Midbrain (tissue), 1 donor: Measurements from ENCODE around the gene XAB2.
A peak's percentile ranks its signal among the peaks of the same experiment; 100 is the strongest.

Experiments used
- DNase-seq: peaks from one replicate; lab custom pipeline; 2025; lab: John Stamatoyannopoulos, UW

XAB2 gene

DNA sequence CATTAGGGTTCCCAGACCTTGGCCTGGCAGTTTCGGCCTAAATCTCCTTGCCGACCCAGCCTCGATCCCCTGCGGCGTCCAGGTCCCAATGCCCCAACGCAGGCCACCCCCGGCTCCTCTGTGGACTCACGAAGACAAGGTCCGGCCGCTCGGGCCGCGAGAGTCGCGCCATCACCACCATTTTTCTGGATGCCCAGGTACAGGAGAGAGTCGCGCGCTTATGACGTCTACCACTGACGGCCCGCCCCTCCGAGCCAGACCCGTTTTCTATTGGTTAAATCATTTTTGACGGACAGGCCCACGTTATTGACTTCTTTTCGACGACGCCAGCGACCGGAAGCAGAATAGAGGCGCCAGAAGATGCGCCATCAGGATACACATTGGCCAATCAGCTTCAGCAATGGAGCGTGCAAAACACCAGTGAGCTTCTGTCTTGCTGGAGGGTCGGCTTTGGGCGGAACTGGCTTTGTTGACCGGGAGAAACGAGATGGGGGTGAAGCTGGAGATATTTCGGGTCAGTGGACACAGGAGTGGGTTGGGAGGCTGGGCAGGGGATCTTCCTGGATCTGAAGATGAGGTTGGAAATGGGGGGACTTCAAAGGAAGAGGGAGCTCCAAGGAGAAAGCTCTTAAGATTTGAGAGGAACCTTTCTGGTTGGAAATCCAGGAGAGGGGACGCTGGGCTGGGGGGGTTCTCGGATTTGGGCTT is at the start of gene XAB2, which contains the start of gene PET100:
Gene XAB2 (minus strand): TSS at position 199 of the 708 bp plus-strand sequence. CDS start 18 bp downstream, at position 181.
Gene PET100 (plus strand): TSS at position 447 of the 708 bp plus-strand sequence. CDS start 41 bp downstream, at position 488.
- peak; percentile 99 for DNase-seq

- no peak for DNase-seq
Observed at GRCh38 chr19:7677669-7678311, 48.4 kb upstream of the XAB2 start.

DNA sequence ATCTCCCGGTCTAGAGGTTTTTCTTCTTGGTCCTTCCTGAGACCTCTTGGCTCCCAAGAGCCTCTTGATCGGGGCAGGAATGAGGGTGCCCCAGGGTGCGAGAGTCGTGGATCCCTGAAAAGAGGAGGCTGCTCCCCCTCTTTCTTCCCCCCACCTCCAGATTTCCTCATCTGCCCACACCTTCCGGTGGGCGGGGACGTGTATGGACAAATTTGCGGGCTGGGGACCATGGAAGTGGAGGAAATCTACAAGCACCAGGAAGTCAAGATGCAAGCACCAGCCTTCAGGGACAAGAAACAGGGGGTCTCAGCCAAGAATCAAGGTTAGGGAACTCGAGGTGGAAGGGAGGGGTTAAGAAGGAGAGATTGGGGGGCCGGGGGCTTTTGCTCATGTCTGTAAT is 47.5 kb upstream of the XAB2 start, which contains the start of gene MCEMP1:
Gene MCEMP1 (plus strand): TSS at position 237 of the 400 bp plus-strand sequence. CDS start 31 bp downstream, at position 268.
- DNase-seq = no peak

GRCh38 chr19:7676376-7676775 is 47.0 kb upstream of the XAB2 start:
- DNase-seq = no peak

- DNase-seq = no peak
Observed at GRCh38 chr19:7674010-7675005, 45.0 kb upstream of the XAB2 start.

DNA sequence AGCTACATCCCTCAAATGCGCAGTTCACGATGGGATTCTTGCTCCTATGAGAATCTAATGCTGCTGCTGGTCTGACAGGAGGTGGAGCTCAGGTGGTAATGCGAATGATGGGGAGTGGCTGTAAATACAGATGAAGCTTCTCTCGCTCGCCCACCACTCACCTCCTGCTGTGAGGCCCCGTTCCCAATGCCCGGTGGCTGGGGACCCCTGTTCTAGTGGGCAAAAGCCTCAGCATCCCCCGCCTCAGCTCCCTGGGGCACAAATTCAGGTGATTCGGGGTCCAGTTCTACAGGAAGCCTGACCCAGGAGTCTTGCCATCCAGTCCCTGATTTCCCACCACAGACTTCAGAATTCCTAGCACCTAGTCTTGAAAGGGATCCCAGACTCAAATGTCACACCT is 43.2 kb upstream of the XAB2 start:
- no peak for DNase-seq

GRCh38 chr19:7670790-7671189 is 41.4 kb upstream of the XAB2 start:
- DNase-seq = no peak

- no peak for DNase-seq
Observed at GRCh38 chr19:7670150-7670783, 40.9 kb upstream of the XAB2 start.

DNA sequence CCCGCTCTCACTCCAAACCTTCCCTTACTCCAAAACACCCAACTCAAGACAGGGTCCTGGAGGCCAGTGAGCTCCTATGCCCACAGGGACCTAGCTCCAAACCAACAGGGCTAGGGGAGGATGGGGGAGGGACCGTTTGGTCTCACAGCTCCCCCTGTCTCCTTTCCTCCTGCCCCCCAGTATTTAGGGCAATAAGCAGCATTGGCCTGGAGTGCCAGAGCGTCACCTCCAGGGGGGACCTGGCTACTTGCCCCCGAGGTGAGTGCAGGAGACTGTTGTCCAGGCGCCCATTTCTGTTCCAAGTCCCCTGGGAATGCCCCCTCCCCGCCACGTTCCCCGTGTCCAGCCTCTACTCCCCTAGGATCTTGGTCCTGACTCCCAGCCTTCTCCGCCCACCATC is 40.3 kb upstream of the XAB2 start:
- no peak for DNase-seq

- DNase-seq = no peak
Observed at GRCh38 chr19:7668842-7669241, 39.5 kb upstream of the XAB2 start, which contains the start of gene RETN. Gene RETN, plus strand, starts transcription at chr19:7669049. Its CDS starts 278 bp downstream, at chr19:7669327.

GRCh38 chr19:7665076-7665475 is 35.7 kb upstream of the XAB2 start:
- no peak for DNase-seq

DNA sequence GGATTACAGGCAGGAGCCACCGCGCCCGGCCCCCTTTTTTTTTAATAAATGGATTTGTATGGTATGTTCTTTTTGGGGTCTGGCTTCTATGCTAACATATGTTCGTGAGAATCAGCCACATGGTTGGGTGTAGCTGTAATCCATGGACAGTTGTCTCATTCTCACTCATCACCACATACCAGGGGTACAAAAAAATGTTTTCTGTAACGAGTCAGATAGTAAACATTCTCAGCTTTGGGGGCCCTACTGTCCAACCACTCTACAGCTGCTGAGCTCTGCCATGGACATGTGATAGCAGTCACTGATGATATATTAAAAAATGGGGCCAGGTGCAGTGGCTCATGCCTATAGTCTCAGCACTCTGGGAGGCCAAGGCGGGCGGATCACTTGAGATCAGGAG is 34.4 kb upstream of the XAB2 start:
- no peak for DNase-seq

GRCh38 chr19:7662657-7663056 is 33.3 kb upstream of the XAB2 start:
- DNase-seq = no peak

- no peak for DNase-seq
Observed at GRCh38 chr19:7661744-7662538, 32.6 kb upstream of the XAB2 start.

- peak; percentile 23 for DNase-seq
Observed at GRCh38 chr19:7658219-7658686, 28.9 kb upstream of the XAB2 start.

- DNase-seq = no peak
Observed at GRCh38 chr19:7657131-7657751, 27.9 kb upstream of the XAB2 start.

DNA sequence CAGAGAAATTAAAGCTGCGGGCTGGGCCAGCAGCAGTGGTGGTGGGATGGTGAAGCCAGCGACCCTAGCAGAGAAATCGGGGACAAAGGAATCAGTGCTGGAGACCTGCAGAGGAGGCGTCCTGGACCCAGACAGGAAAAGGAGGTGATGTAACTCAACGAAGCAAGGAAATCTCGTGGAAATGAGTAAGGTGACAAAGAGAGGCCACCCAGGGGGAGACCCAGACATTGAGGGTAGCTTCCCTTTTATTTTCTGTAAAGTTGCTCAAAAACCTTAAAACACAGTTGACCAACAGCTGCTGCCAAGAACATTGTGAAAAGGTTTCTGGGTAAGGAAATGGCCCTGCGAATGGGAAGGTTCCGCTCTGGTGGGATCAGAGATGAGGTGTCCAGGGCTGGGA is 26.2 kb upstream of the XAB2 start:
- no peak for DNase-seq

DNA sequence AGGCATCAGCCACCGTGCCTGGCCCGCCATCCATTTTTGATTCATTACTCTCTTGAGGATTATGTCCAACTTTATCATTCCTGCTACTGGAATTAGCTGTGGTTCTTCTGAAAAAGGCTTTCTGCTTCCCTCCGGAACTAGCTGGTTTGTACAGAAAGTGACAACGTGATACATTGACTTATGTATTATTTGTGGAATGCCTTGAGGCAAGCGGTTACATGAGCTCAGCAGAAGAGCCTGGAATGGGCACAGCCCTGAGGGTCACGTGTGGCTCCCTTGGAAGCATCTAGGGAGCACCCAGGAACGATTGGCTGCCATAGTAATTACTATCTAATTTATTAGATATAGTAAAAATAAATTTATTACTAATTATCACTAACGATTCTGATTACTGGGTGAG is 25.1 kb upstream of the XAB2 start:
- DNase-seq = no peak

- DNase-seq = peak; percentile 76
Observed at GRCh38 chr19:7652061-7652641, 22.8 kb upstream of the XAB2 start.

- no peak for DNase-seq
Observed at GRCh38 chr19:7650148-7650547, 20.8 kb upstream of the XAB2 start.
